Choroid plexus epithelial cell (primary cell): ENCODE results near the gene PKD1.
A peak's percentile ranks its signal among the peaks of the same experiment; 100 is the strongest.

Experiments used
- DNase-seq: peaks from one replicate; pipeline ENCODE4 v3.0.0-alpha.2; 2010; ENCODE audit warnings: low read depth
- H3K4me3 ChIP-seq: 2 replicates; pipeline ENCODE4 v1.5.1; 2011; ENCODE audit warnings: low read depth, mild to moderate bottlenecking, control low read depth, low read length, moderate library complexity
- TF ChIP-seq, protein P1 (sequence below): conservative IDR thresholded peaks from 2 replicates; pipeline ENCODE4 v1.5.1; 2011; ENCODE audit warnings: low read depth, mild to moderate bottlenecking, control low read depth, inconsistent platforms, low read length, moderate library complexity

The PKD1 gene

DNA sequence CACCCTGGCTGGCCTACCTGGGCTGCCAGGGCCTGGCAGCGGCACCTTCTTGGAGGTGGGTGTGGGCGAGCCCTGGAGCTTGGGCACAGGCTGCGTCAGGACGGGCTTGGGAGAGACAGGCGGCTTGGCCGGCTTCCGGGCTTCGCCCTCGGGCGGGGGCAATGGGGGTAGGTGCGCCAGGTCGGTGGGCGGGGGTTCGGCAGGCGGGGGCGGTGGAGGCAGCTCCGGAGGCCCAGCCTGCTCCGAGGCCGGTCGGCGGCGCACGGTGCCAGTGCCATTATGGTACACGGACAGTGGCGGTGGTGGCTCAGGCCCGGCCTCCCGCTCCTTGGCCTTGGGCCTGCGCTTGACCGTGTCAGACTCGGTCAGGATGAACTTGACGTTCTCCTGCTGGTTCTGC is 43.9 kb upstream of the PKD1 start:
- no peak overlapping the region for H3K4me3 ChIP-seq
- no peak for DNase-seq
- TF ChIP-seq, protein P1, sequence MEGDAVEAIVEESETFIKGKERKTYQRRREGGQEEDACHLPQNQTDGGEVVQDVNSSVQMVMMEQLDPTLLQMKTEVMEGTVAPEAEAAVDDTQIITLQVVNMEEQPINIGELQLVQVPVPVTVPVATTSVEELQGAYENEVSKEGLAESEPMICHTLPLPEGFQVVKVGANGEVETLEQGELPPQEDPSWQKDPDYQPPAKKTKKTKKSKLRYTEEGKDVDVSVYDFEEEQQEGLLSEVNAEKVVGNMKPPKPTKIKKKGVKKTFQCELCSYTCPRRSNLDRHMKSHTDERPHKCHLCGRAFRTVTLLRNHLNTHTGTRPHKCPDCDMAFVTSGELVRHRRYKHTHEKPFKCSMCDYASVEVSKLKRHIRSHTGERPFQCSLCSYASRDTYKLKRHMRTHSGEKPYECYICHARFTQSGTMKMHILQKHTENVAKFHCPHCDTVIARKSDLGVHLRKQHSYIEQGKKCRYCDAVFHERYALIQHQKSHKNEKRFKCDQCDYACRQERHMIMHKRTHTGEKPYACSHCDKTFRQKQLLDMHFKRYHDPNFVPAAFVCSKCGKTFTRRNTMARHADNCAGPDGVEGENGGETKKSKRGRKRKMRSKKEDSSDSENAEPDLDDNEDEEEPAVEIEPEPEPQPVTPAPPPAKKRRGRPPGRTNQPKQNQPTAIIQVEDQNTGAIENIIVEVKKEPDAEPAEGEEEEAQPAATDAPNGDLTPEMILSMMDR: no peak

DNA sequence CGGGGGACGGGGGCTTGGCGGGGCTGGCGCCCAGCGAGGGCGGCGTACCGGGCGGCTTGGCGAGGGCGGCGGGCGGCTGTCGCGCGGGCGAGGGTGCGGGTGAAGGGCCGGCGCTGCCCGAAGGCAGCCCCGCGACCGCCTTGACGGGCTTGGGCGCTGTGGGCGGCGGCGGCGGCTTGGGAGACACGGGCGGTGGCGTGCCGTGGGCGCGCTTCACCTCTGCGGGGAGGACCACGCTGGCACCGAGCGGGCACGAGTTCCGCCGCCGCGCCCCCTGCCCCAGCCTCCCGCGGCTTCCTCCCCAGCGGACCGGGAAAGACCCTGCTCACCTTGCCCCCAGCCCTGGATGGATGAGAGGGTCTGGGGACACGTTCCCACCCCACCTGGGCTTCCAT is 43.4 kb upstream of the PKD1 start:
- TF ChIP-seq, protein P1: no peak
- no peak for DNase-seq
- no peak overlapping the region for H3K4me3 ChIP-seq

DNA sequence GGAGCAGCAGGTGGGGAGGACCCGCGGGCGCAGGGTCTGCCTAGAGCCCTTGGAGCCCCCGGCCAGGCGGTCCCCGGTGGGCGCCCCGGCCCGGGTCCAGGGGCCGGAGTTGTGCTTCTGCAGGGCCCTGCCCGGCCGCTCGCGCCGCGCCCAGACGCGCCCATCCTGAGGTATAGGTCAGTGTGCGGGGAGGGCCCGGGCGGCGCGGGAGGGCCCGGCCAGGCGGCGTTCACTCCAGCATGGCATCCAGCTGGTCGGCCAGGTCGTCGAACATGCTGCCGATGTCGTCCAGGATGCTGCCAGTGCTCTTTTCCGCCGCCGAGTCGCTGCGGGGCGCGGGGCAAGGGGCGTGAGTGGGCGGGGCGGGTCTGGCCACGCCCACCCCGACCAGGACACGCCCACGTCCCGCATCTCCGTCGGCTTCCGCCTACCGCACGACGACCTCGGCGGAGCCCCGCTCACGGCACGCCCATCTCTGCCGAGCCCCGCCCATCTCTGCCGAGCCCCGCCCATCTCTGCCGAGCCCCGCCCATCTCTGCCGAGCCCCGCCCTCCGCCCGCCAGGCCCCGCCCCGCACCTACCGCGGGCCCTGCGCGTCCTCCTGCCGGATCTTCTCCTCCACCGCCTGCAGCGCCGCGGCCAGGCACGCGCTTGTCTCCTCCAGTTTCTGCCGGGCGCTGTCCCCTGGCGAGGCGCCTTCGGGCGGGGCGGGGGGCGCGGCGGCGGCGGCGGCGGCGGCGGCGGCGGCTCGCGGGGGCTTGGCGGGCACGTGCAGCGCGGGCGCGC is 42.8 kb upstream of the PKD1 start:
- peak; percentile 62 for DNase-seq
- TF ChIP-seq, protein P1: no peak
- H3K4me3 ChIP-seq: no peak overlapping the region

DNA sequence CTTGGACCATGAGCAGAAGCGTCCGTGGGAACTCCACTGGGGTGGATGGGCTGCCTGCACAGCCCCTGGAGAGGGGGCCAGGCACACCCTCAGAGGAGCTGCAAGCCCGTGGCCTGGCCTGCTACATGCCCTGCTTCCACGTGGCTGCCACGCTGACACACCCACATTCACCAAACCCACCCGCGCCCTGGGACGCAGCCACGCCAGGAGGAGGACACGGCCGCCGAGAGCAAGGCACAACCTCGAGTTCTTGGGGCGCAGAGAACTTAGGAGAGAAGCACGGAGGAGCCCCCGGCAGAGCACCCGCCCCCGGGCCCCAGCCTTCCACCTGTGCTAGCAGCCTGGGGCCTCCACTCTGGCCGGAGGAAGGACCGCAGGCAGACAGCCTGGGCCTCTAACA is 41.9 kb upstream of the PKD1 start:
- TF ChIP-seq, protein P1: no peak
- no peak for DNase-seq
- no peak overlapping the region for H3K4me3 ChIP-seq

DNA sequence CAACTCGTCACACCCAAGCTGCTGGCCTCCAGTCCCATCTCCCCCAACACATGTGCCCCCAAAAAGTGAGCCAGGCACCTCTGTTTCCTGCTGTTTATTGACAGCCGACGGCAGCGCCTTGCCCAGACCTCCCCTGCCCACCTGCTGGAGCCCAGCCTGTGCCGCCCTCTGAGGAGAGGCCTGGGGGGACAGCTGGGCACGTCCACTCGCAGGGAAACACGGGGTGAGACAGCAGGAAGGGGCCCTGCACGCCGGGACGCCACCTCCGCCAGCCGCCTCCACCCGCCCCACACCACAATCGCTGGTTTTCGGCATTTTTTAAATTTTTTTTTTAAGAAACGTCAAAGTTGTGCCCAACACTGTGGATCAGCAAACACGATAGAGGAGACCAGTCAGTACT is 41.4 kb upstream of the PKD1 start:
- TF ChIP-seq, protein P1: no peak
- no peak for DNase-seq
- H3K4me3 ChIP-seq: no peak overlapping the region

DNA sequence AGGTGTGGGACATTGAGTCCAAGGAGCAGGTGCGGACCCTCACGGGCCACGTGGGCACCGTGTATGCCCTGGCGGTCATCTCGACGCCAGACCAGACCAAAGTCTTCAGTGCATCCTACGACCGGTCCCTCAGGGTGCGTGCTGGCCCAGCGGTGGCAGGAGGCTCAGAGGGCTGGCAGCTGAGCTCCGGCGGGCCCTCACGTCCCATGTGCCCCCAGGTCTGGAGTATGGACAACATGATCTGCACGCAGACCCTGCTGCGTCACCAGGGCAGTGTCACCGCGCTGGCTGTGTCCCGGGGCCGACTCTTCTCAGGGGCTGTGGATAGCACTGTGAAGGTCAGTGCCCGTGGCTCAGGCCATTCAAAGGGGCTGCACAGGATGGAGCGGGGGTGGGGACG is 40.3 kb upstream of the PKD1 start:
- no peak overlapping the region for H3K4me3 ChIP-seq
- TF ChIP-seq, protein P1: no peak
- DNase-seq: no peak

DNA sequence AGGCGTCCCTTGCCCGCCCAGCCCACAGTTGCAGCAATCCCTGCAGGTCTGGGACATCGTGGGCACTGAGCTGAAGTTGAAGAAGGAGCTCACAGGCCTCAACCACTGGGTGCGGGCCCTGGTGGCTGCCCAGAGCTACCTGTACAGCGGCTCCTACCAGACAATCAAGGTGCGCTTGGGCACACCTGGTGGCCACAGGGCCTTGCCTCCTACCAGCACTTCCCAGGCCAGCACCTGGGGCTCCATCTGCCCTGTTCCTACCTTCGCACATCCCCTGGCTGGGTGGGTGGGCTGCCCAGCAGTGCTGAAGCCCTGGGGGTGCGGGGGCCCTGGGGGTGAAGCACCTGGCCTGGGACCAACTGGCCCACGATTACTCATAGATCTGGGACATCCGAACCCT is 39.8 kb upstream of the PKD1 start:
- H3K4me3 ChIP-seq: no peak overlapping the region
- DNase-seq: no peak
- TF ChIP-seq, protein P1: no peak
